Loucy (cell line): ENCODE results near the gene MTARC2.

ENCODE experiments used
- H2AFZ ChIP-seq: fragments of 200-600 bp; sonication (generic); 2 replicates; pipeline ENCODE4 v1.6.0; 2016; ENCODE audit warnings: antibody characterized with exemption, mild to moderate bottlenecking, low read length, moderate library complexity
- H3F3A ChIP-seq: fragments of 200-600 bp; 2 replicates; pipeline ENCODE4 v1.6.0; 2016; ENCODE audit warnings: antibody characterized with exemption, low read depth, mild to moderate bottlenecking
- H3K27me3 ChIP-seq: fragments of 200-600 bp; sonication (generic); 2 replicates; pipeline ENCODE4 v1.6.1; 2014; ENCODE audit warnings: low read length, mild to moderate bottlenecking; ENCODE audit not compliant: insufficient read depth, poor library complexity, severe bottlenecking
- H3K36me3 ChIP-seq: fragments of 200-600 bp; sonication (generic); 2 replicates; pipeline ENCODE4 v1.6.1; 2016; ENCODE audit warnings: low read length; ENCODE audit not compliant: insufficient read depth
- H3K4me1 ChIP-seq: fragments of 200-600 bp; sonication (generic); 2 replicates; pipeline ENCODE4 v1.5.1; 2014; ENCODE audit warnings: low read length, mild to moderate bottlenecking; ENCODE audit not compliant: insufficient read depth, poor library complexity, severe bottlenecking
- H3K4me2 ChIP-seq: fragments of 200-600 bp; sonication (generic); 2 replicates; pipeline ENCODE4 v1.6.0; 2014; ENCODE audit warnings: antibody characterized with exemption, low read length, low read depth, mild to moderate bottlenecking; ENCODE audit not compliant: poor library complexity, severe bottlenecking
- H3K4me3 ChIP-seq: fragments of 200-600 bp; sonication (generic); 2 replicates; pipeline ENCODE4 v1.5.1; 2014; ENCODE audit warnings: low read length, mild to moderate bottlenecking, mixed read lengths; ENCODE audit not compliant: poor library complexity, severe bottlenecking
- H3K79me2 ChIP-seq: fragments of 200-600 bp; sonication (generic); 2 replicates; pipeline ENCODE4 v1.6.1; 2014; ENCODE audit warnings: low read length; ENCODE audit not compliant: insufficient read depth
- H3K9ac ChIP-seq: fragments of 200-600 bp; sonication (generic); 2 replicates; pipeline ENCODE4 v1.6.0; 2014; ENCODE audit warnings: mild to moderate bottlenecking, low read depth, low read length, moderate library complexity; ENCODE audit not compliant: poor library complexity, severe bottlenecking
- H3K9me2 ChIP-seq: fragments of 200-600 bp; sonication (generic); replicated peaks from 2 replicates; pipeline ENCODE4 v1.6.1; 2016; ENCODE audit warnings: low read depth, low read length, mixed read lengths
- H3K9me3 ChIP-seq: fragments of 200-600 bp; sonication (generic); 2 replicates; pipeline ENCODE4 v1.6.1; 2014; ENCODE audit warnings: mild to moderate bottlenecking, antibody characterized with exemption, low read length, low read depth; ENCODE audit not compliant: insufficient read depth
- H4K20me1 ChIP-seq: fragments of 200-600 bp; sonication (generic); 2 replicates; pipeline ENCODE4 v1.6.0; 2014; ENCODE audit warnings: antibody characterized with exemption, low read length, mild to moderate bottlenecking; ENCODE audit not compliant: insufficient read depth, poor library complexity, severe bottlenecking
- CTCF ChIP-seq: fragments of 200-600 bp; sonication (generic); conservative IDR thresholded peaks from 2 replicates; pipeline ENCODE4 v1.5.1; 2014; ENCODE audit warnings: mild to moderate bottlenecking, antibody characterized with exemption, low read length
- EZH2phosphoT487 ChIP-seq: fragments of 200-600 bp; IDR thresholded peaks from 2 replicates; pipeline ENCODE4 v1.6.1; 2018; ENCODE audit warnings: antibody characterized with exemption, mild to moderate bottlenecking, moderate library complexity, borderline replicate concordance

The MTARC2 gene

GRCh38 chr1:220826729-220827128 lies 78.6 kb downstream of the MTARC2 start:
- no peaks in the 10 kb centered on the region for H4K20me1 ChIP-seq
- no peaks in the 10 kb centered on the region for H3F3A ChIP-seq
- H3K4me2 ChIP-seq: no peak overlapping the region
- no peaks in the 10 kb centered on the region for H3K9me2 ChIP-seq
- H3K9me3 ChIP-seq: no peaks in the 10 kb centered on the region
- no peak overlapping the region for H3K4me3 ChIP-seq
- no peak overlapping the region for H3K9ac ChIP-seq
- no peak overlapping the region for H2AFZ ChIP-seq
- H3K4me1 ChIP-seq: no peaks in the 10 kb centered on the region
- TF ChIP-seq EZH2phosphoT487: no peak
- TF ChIP-seq CTCF: no peak
- H3K79me2 ChIP-seq: no peaks in the 10 kb centered on the region
- no peaks in the 10 kb centered on the region for H3K27me3 ChIP-seq
- no peaks in the 10 kb centered on the region for H3K36me3 ChIP-seq

- Histone ChIP-seq H3K27me3 (no peaks in the 10 kb centered on the region), H3K4me1 (no peaks in the 10 kb centered on the region), H3K9me3 (no peaks in the 10 kb centered on the region), H3F3A (no peaks in the 10 kb centered on the region), H3K4me3 (no peak overlapping the region), H2AFZ (no peak overlapping the region), H3K4me2 (no peak overlapping the region), H3K9me2 (no peaks in the 10 kb centered on the region), H3K9ac (no peak overlapping the region), H4K20me1 (no peaks in the 10 kb centered on the region), H3K79me2 (no peaks in the 10 kb centered on the region), H3K36me3 (no peaks in the 10 kb centered on the region)
- TF ChIP-seq EZH2phosphoT487 (no peak), CTCF (no peak)
These were observed 79.5 kb downstream of the MTARC2 start for GRCh38 chr1:220827445-220828178.

- H3K4me3 ChIP-seq: no peak overlapping the region
- H3K9me3 ChIP-seq: no peaks in the 10 kb centered on the region
- H3K4me2 ChIP-seq: no peak overlapping the region
- H3K36me3 ChIP-seq: no peaks in the 10 kb centered on the region
- H3F3A ChIP-seq: no peaks in the 10 kb centered on the region
- H3K9me2 ChIP-seq: no peaks in the 10 kb centered on the region
- H3K4me1 ChIP-seq: no peaks in the 10 kb centered on the region
- no peaks in the 10 kb centered on the region for H4K20me1 ChIP-seq
- H3K27me3 ChIP-seq: no peaks in the 10 kb centered on the region
- no peaks in the 10 kb centered on the region for H3K79me2 ChIP-seq
- TF ChIP-seq CTCF (no peak), EZH2phosphoT487 (no peak)
- H3K9ac ChIP-seq: no peak overlapping the region
- H2AFZ ChIP-seq: no peak overlapping the region
These were observed 80.0 kb downstream of the MTARC2 start for GRCh38 chr1:220828179-220828490.
